SJSA1 (cell line): ENCODE measurements around the gene PARVG. TPM values are rescaled to one million over a fixed set of nuclear protein-coding genes. Genes with fewer than 3 reads are reported as not detected.

Experiments
- DNase-seq, 2 experiments: peaks; one replicate each; pipeline ENCODE4 v3.0.0-alpha.2; 2015 to 2020; ENCODE audit warnings: low spot score in 2 of 2, low read depth in 1 of 2
- H3K27ac ChIP-seq: fragments of 250-450 bp; sonication (Bioruptor Pico); 2 replicates; pipeline ENCODE4 v1.5.1; 2020; ENCODE audit warnings: mild to moderate bottlenecking, moderate library complexity
- H3K27me3 ChIP-seq: fragments of 250-450 bp; sonication (Bioruptor Pico); replicated peaks from 2 replicates; pipeline ENCODE4 v1.5.1; 2020; ENCODE audit warnings: mild to moderate bottlenecking, moderate library complexity
- H3K36me3 ChIP-seq: fragments of 250-450 bp; sonication (Bioruptor Pico); 2 replicates; pipeline ENCODE4 v1.5.1; 2020; ENCODE audit warnings: mild to moderate bottlenecking
- H3K4me1 ChIP-seq: fragments of 250-450 bp; sonication (Bioruptor Pico); replicated peaks from 2 replicates; pipeline ENCODE4 v1.6.1; 2021; ENCODE audit warnings: mild to moderate bottlenecking
- H3K4me3 ChIP-seq: fragments of 250-450 bp; sonication (Bioruptor Pico); 2 replicates; pipeline ENCODE4 v1.5.1; 2020; ENCODE audit warnings: mild to moderate bottlenecking
- H3K9me3 ChIP-seq: fragments of 250-450 bp; sonication (Bioruptor Pico); replicated peaks from 2 replicates; pipeline ENCODE4 v1.5.1; 2020; ENCODE audit warnings: mild to moderate bottlenecking
- total RNA-seq: library from RNA; depleted of rRNA; stranded (reverse); fragments of >200 nt; shearing (Covaris generic); gene quantifications from 2 replicates; pipeline ENCODE4 v1.2.3, GENCODE V29; 2014; rRNA removed

The PARVG gene
- total RNA-seq = not detected in 2 replicates

GRCh38 chr22:44180706-44181032 is at the start of gene PARVG:
TSS of gene PARVG (plus strand) at chr22:44180925. CDS start at chr22:44183330, 2,405 bp downstream.
- H3K36me3 ChIP-seq = no peaks in the 10 kb centered on the region
- DNase-seq = no peak
- no peak within 1 kb of the TSS for H3K27ac ChIP-seq
- no peak within 1 kb of the TSS for H3K4me3 ChIP-seq
- no peaks in the 10 kb centered on the region for H3K27me3 ChIP-seq
- no peaks in the 10 kb centered on the region for H3K9me3 ChIP-seq
- peaks cover 20% of the 10 kb centered on the region for H3K4me1 ChIP-seq

- Histone ChIP-seq H3K4me3 (no peak overlapping the region), H3K4me1 (peaks cover 37% of the 10 kb centered on the region), H3K27ac (no peak overlapping the region), H3K36me3 (no peaks in the 10 kb centered on the region), H3K9me3 (peaks cover 10% of the 10 kb centered on the region), H3K27me3 (no peaks in the 10 kb centered on the region)
- no peak for DNase-seq
These were observed 49.3 kb upstream of the PARVG start for GRCh38 chr22:44131412-44131811.

- Histone ChIP-seq H3K4me1 (peaks cover 37% of the 10 kb centered on the region), H3K36me3 (peaks cover 4% of the 10 kb centered on the region; the same call in 1 of the 2 replicates), H3K27ac (no peak overlapping the region), H3K4me3 (no peak overlapping the region), H3K27me3 (no peaks in the 10 kb centered on the region), H3K9me3 (peaks cover 5% of the 10 kb centered on the region; the same call in 1 of the 2 replicates)
- DNase-seq = no peak
These were observed 48.6 kb upstream of the PARVG start for GRCh38 chr22:44131989-44132685.

- peaks cover 37% of the 10 kb centered on the region for H3K4me1 ChIP-seq
- 0 out of 2 replicates have a peak, but pooled peaks cover 6% of the 10 kb centered on the region for H3K9me3 ChIP-seq
- H3K36me3 ChIP-seq = peaks cover 4% of the 10 kb centered on the region; the same call in 1 of the 2 replicates
- DNase-seq = no peak
- no peak overlapping the region for H3K4me3 ChIP-seq
- H3K27me3 ChIP-seq = no peaks in the 10 kb centered on the region
- H3K27ac ChIP-seq = no peak overlapping the region
These were observed 48.0 kb upstream of the PARVG start for GRCh38 chr22:44132724-44133123.

- Histone ChIP-seq H3K36me3 (peaks cover 4% of the 10 kb centered on the region; the same call in 1 of the 2 replicates), H3K27ac (no peak overlapping the region), H3K27me3 (no peaks in the 10 kb centered on the region), H3K4me1 (peaks cover 37% of the 10 kb centered on the region), H3K9me3 (0 out of 2 replicates have a peak, but pooled peaks cover 6% of the 10 kb centered on the region), H3K4me3 (no peak overlapping the region)
- no peak for DNase-seq
These were observed 47.6 kb upstream of the PARVG start for GRCh38 chr22:44133161-44133560.

- Histone ChIP-seq H3K4me1 (peaks cover 35% of the 10 kb centered on the region), H3K9me3 (0 out of 2 replicates have a peak, but pooled peaks cover 6% of the 10 kb centered on the region), H3K27ac (no peak overlapping the region), H3K27me3 (no peaks in the 10 kb centered on the region), H3K4me3 (no peak overlapping the region), H3K36me3 (peaks cover 4% of the 10 kb centered on the region; the same call in 1 of the 2 replicates)
- DNase-seq = peak; percentile 58 to 62
These were observed 46.7 kb upstream of the PARVG start for GRCh38 chr22:44133901-44134571.

- Histone ChIP-seq H3K4me3 (no peak overlapping the region), H3K27me3 (no peaks in the 10 kb centered on the region), H3K27ac (no peak overlapping the region), H3K36me3 (peaks cover 4% of the 10 kb centered on the region; the same call in 1 of the 2 replicates), H3K9me3 (0 out of 2 replicates have a peak, but pooled peaks cover 6% of the 10 kb centered on the region), H3K4me1 (peaks cover 25% of the 10 kb centered on the region)
- no peak for DNase-seq
These were observed 44.6 kb upstream of the PARVG start for GRCh38 chr22:44136112-44136511.

GRCh38 chr22:44136786-44137185 is 43.9 kb upstream of the PARVG start:
- peaks cover 4% of the 10 kb centered on the region; the same call in 1 of the 2 replicates for H3K36me3 ChIP-seq
- no peak for DNase-seq

GRCh38 chr22:44137415-44137814 is 43.3 kb upstream of the PARVG start:
- peaks cover 23% of the 10 kb centered on the region for H3K4me1 ChIP-seq
- H3K27me3 ChIP-seq = no peaks in the 10 kb centered on the region
- 0 out of 2 replicates have a peak, but pooled peaks cover 6% of the 10 kb centered on the region for H3K9me3 ChIP-seq
- DNase-seq = no peak
- peaks cover 4% of the 10 kb centered on the region; the same call in 1 of the 2 replicates for H3K36me3 ChIP-seq
- no peak overlapping the region for H3K27ac ChIP-seq
- no peak overlapping the region for H3K4me3 ChIP-seq

More at GRCh38 chr22:44136786-44137185, 43.9 kb upstream of the PARVG start:
- H3K4me1 ChIP-seq = peaks cover 25% of the 10 kb centered on the region
- H3K9me3 ChIP-seq = 0 out of 2 replicates have a peak, but pooled peaks cover 6% of the 10 kb centered on the region
- no peaks in the 10 kb centered on the region for H3K27me3 ChIP-seq
- H3K27ac ChIP-seq = no peak overlapping the region
- H3K4me3 ChIP-seq = no peak overlapping the region

GRCh38 chr22:44139773-44140172 is 41.0 kb upstream of the PARVG start:
- Histone ChIP-seq H3K9me3 (0 out of 2 replicates have a peak, but pooled peaks cover 6% of the 10 kb centered on the region), H3K36me3 (peaks cover 4% of the 10 kb centered on the region; the same call in 1 of the 2 replicates)

GRCh38 chr22:44142421-44143104 is 38.2 kb upstream of the PARVG start:
- no peak overlapping the region for H3K4me3 ChIP-seq

More at GRCh38 chr22:44139773-44140172, 41.0 kb upstream of the PARVG start:
- Histone ChIP-seq H3K4me1 (peaks cover 8% of the 10 kb centered on the region), H3K27ac (no peak overlapping the region), H3K27me3 (no peaks in the 10 kb centered on the region), H3K4me3 (no peak overlapping the region)
- no peak for DNase-seq

GRCh38 chr22:44143105-44143474 is 37.6 kb upstream of the PARVG start:
- Histone ChIP-seq H3K27ac (no peak overlapping the region), H3K4me3 (no peak overlapping the region)
- no peak for DNase-seq

More at GRCh38 chr22:44142421-44143104, 38.2 kb upstream of the PARVG start:
- Histone ChIP-seq H3K27me3 (no peaks in the 10 kb centered on the region), H3K9me3 (no peaks in the 10 kb centered on the region), H3K27ac (no peak overlapping the region), H3K36me3 (no peaks in the 10 kb centered on the region), H3K4me1 (peaks cover 36% of the 10 kb centered on the region)
- no peak for DNase-seq

GRCh38 chr22:44143579-44143978 is 37.1 kb upstream of the PARVG start:
- no peaks in the 10 kb centered on the region for H3K9me3 ChIP-seq

More at GRCh38 chr22:44143105-44143474, 37.6 kb upstream of the PARVG start:
- Histone ChIP-seq H3K36me3 (no peaks in the 10 kb centered on the region), H3K4me1 (peaks cover 40% of the 10 kb centered on the region), H3K9me3 (no peaks in the 10 kb centered on the region), H3K27me3 (no peaks in the 10 kb centered on the region)

More at GRCh38 chr22:44143579-44143978, 37.1 kb upstream of the PARVG start:
- Histone ChIP-seq H3K36me3 (no peaks in the 10 kb centered on the region), H3K4me3 (no peak overlapping the region), H3K27ac (no peak overlapping the region), H3K27me3 (no peaks in the 10 kb centered on the region), H3K4me1 (peaks cover 45% of the 10 kb centered on the region)
- DNase-seq = no peak
